ENCODE results near the gene ELOVL3.

ELOVL3 gene

DNA sequence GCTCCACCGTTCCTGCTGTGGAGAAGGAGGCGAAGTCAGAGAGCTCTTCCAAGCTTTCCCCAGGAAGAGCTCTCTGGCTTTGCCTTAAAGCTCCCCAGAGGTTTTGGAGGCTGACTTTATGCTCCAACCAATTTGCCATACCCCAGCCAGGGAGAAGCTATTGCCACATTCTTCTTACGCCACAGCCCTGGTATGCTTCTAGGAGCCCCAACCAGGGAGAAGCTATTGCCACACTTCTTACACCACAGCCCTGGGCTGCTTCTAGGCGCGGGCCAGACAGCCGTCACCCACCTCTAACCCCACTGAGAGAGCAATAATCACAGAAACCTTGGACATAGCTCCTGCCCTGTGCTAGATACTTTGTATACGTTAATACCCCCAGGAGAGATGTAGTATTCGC lies 951 bp downstream of the ELOVL3 start:
- Histone ChIP-seq H3K9me3 (ENCODE audit: control insufficient read depth, insufficient read depth, low read depth, low read length) (no peaks in the 10 kb centered on the region), H3K4me3 (ENCODE audit: low read depth, low read length) (no peak overlapping the region), H3K27ac (ENCODE audit: low read depth, low read length) (no peak overlapping the region), H3K36me3 (ENCODE audit: control insufficient read depth, insufficient read depth, low read length) (no peaks in the 10 kb centered on the region), H3K4me1 (ENCODE audit: control insufficient read depth, insufficient read depth, low read length) (peaks cover 10% of the 10 kb centered on the region; the same call in 1 of the 2 replicates), H3K27me3 (ENCODE audit: control insufficient read depth, insufficient read depth, low read length) (peaks cover 85% of the 10 kb centered on the region), H3K9ac (ENCODE audit: low read length) (no peak overlapping the region)

DNA sequence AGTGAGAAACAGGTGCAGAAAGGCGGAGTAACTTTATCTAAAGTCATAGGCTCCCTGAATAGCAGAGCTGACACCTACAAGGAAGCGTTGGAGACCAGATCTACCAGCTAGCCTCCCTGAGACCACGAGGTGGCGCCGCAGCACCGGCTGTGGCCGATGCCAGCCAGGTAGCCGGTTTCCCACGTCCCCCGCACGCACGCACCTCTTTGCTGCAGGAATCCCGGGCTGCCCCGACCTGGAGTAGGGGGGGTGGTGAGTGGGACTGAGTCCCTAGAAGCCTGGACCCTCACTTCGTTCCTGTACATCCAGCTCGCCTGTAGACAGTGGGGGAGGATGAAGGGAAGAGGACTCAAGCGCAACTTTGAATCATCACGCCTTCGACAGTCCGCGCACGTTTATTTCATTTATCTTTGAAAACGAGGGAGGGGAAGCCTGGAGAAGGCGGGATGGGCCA lies 3.7 kb downstream of the ELOVL3 start:
- no peak overlapping the region for H3K27ac ChIP-seq (ENCODE audit: low read depth, low read length)
- no peaks in the 10 kb centered on the region for H3K9me3 ChIP-seq (ENCODE audit: control insufficient read depth, insufficient read depth, low read depth, low read length)
- peak overlapping the region; percentile 65 for H3K4me3 ChIP-seq (ENCODE audit: low read depth, low read length)
- no peaks in the 10 kb centered on the region for H3K36me3 ChIP-seq (ENCODE audit: control insufficient read depth, insufficient read depth, low read length)
- no peak overlapping the region for H3K9ac ChIP-seq (ENCODE audit: low read length)
- peaks cover 97% of the 10 kb centered on the region for H3K27me3 ChIP-seq (ENCODE audit: control insufficient read depth, insufficient read depth, low read length)
- peaks cover 15% of the 10 kb centered on the region; the same call in 1 of the 2 replicates for H3K4me1 ChIP-seq (ENCODE audit: control insufficient read depth, insufficient read depth, low read length)

DNA sequence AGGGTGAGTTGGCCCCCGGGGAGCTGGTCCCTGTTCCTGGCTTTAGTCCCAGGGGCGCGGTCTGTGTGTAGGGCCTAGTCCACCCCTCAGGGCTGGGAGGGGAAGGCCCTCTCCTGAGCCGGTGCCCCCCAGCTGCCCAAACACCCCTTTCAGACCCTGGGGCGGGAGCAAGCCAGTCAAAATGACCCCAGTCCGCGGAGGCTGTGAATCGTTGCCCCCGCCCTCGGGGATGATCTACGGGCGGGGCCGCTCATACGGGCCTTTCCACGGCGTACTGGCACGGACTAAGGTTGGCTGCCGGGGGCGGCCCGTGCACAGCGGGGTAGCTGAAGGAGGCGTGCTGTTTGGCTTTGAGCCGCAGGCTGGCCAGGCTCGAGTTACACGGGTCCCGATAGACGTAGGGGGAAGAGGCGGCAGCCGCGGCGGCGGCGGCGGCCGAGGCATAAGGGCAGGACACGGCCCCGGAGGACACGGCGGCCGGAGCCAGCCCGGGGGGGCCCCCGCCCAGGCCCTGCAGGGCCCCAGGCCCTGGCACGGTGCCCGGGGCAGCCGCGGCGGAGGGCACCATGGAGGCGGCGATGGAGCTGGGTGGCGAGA lies 4.3 kb downstream of the ELOVL3 start:
- Histone ChIP-seq H3K9ac (ENCODE audit: low read length) (peak overlapping the region; percentile 22), H3K4me3 (ENCODE audit: low read depth, low read length) (peak overlapping the region; percentile 65)

DNA sequence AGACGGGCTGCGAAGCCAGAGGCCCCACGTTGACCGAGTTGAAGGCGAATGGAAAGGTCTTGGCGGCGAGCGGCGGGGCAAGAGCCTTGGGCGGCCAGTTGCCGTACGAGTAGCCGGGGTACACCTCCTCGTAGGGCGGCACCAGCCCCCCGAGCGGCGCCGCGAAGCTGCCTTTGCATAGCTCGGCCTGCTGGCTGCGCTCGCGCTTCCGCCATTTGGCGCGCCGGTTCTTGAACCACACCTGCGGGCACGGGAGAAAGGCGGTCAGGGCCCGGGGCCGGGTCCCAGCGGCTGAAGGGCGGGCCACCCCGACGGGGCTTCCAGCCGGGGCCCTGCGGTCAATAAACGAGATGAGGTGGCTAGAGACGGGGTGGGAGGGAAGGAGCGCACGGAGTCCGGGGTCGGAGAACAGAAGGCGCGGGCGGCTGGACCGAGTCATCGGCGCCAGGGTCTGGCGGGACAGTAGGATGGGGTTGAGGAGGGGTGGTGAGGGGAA lies 4.8 kb downstream of the ELOVL3 start:
- Histone ChIP-seq H3K27ac (ENCODE audit: low read depth, low read length) (no peak overlapping the region), H3K9me3 (ENCODE audit: control insufficient read depth, insufficient read depth, low read depth, low read length) (no peaks in the 10 kb centered on the region), H3K9ac (ENCODE audit: low read length) (peak overlapping the region; percentile 22), H3K4me1 (ENCODE audit: control insufficient read depth, insufficient read depth, low read length) (peaks cover 13% of the 10 kb centered on the region; the same call in 1 of the 2 replicates), H3K4me3 (ENCODE audit: low read depth, low read length) (peak overlapping the region; percentile 65), H3K27me3 (ENCODE audit: control insufficient read depth, insufficient read depth, low read length) (peaks cover 96% of the 10 kb centered on the region), H3K36me3 (ENCODE audit: control insufficient read depth, insufficient read depth, low read length) (no peaks in the 10 kb centered on the region)

More for the DNA sequence above, 4.3 kb downstream of the ELOVL3 start:
- H3K4me1 ChIP-seq (ENCODE audit: control insufficient read depth, insufficient read depth, low read length) = peaks cover 17% of the 10 kb centered on the region; the same call in 1 of the 2 replicates
- no peaks in the 10 kb centered on the region for H3K36me3 ChIP-seq (ENCODE audit: control insufficient read depth, insufficient read depth, low read length)
- peaks cover 96% of the 10 kb centered on the region for H3K27me3 ChIP-seq (ENCODE audit: control insufficient read depth, insufficient read depth, low read length)
- H3K27ac ChIP-seq (ENCODE audit: low read depth, low read length) = no peak overlapping the region
- no peaks in the 10 kb centered on the region for H3K9me3 ChIP-seq (ENCODE audit: control insufficient read depth, insufficient read depth, low read depth, low read length)

DNA sequence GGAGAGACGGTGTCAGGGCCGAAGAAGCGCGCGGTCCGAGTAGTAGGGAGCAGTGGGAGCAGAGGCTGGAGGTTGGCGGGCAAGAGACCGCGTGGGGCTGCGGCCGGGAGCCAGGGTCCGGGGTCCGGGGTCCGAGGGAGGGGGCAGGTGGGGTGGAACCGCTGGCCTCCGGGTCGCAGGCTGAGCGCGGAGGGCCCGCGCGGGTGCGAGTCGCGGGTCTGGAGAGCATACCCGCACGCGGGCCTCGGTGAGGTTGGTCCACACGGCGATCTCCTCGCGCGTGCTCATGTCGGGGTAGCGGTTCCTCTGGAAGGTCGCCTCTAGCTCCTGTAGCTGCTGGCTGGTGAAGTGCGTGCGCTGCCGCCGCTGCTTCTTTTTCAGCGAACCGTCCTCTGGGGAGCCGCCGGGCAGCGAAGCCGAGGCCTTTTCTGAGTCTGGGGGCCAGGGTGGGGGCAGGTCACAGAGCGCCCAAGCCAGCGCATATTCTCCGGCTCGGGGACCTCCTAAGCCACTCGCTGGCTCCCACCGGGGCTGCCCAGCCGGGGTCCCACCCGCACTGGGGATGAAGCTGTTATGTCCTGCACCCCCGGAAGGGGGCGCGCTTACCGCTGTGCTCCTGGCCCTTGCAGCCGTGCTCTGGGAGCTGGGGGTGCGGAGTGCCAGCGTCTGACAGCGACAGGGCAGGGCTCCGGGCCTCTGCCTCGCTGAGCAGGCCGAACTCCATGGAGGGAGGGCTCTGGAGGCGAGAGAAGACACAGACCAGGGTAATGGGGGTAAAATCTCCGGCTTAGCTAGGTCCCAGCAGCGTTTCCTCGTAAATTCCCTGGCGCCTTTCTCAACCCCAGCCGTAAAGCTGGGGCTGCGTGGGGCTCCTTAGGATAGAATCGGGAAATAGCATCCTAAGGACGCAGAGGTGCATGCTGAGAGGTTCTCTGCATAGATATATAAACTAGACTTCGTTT lies 5.5 kb downstream of the ELOVL3 start:
- H3K9me3 ChIP-seq (ENCODE audit: control insufficient read depth, insufficient read depth, low read depth, low read length) = no peaks in the 10 kb centered on the region
- H3K27me3 ChIP-seq (ENCODE audit: control insufficient read depth, insufficient read depth, low read length) = peaks cover 96% of the 10 kb centered on the region
- peaks cover 13% of the 10 kb centered on the region; the same call in 1 of the 2 replicates for H3K4me1 ChIP-seq (ENCODE audit: control insufficient read depth, insufficient read depth, low read length)
- no peak overlapping the region for H3K27ac ChIP-seq (ENCODE audit: low read depth, low read length)
- no peaks in the 10 kb centered on the region for H3K36me3 ChIP-seq (ENCODE audit: control insufficient read depth, insufficient read depth, low read length)
- no peak overlapping the region for H3K9ac ChIP-seq (ENCODE audit: low read length)
- H3K4me3 ChIP-seq (ENCODE audit: low read depth, low read length) = peak overlapping the region; percentile 65

DNA sequence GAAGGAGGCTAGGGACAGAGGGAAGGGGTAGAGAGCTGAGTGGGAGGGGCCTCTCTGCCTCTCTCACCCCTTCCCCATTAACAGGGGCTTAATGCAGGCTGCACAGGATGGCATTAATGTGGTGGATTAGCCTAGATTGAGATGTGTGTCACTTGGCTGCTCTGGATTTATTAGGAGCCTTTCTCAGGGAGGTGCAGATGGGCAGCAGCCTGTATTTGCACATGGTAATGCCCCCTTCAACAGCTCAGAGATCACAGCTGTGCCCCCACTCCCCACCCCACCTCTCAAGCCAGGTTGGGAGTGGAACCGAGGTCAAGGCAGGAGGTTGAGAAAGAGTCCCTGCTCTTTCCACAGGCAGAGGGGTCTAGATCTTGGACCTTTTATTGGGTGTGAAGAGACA lies 7.9 kb downstream of the ELOVL3 start:
- H3K9ac ChIP-seq (ENCODE audit: low read length) = no peak overlapping the region

DNA sequence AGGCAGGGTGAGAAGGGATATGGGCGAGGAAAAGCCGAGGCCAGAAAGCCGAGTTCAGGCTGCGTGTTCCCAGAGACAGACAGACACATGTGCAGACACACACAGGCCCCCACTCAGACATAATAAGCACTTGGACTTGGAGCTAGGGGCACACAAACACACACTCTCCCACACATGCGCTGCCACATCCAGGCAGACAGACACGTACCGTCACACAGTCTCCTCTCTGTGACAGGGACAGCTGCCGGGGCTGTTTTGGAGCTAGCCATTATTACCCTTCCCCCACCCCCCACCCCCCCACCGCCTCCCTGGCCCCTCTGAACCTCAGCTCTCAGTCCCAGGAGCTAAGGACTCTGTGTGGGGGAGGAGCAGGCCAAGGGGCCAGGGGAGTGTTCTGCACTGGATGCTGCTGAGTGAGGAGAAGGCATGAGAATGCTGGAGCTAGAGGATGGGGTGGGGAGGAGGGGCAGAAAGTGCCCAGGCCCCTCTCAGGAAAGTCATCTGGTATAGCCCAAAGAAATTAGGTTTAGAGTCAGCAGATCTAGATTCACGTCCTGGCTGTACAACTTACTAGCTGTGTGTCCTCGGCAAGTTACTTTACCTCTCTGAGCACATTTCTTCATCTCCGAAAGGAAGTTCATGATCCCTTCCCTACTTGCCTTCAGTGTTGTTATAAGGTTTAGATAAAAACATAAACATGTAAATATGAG lies 8.9 kb downstream of the ELOVL3 start:
- no peak overlapping the region for H3K9ac ChIP-seq (ENCODE audit: low read length)

More for the DNA sequence above, 7.9 kb downstream of the ELOVL3 start:
- Histone ChIP-seq H3K4me3 (ENCODE audit: low read depth, low read length) (no peak overlapping the region), H3K9me3 (ENCODE audit: control insufficient read depth, insufficient read depth, low read depth, low read length) (no peaks in the 10 kb centered on the region), H3K27me3 (ENCODE audit: control insufficient read depth, insufficient read depth, low read length) (peaks cover 94% of the 10 kb centered on the region), H3K4me1 (ENCODE audit: control insufficient read depth, insufficient read depth, low read length) (peaks cover 13% of the 10 kb centered on the region; the same call in 1 of the 2 replicates), H3K36me3 (ENCODE audit: control insufficient read depth, insufficient read depth, low read length) (no peaks in the 10 kb centered on the region), H3K27ac (ENCODE audit: low read depth, low read length) (no peak overlapping the region)

DNA sequence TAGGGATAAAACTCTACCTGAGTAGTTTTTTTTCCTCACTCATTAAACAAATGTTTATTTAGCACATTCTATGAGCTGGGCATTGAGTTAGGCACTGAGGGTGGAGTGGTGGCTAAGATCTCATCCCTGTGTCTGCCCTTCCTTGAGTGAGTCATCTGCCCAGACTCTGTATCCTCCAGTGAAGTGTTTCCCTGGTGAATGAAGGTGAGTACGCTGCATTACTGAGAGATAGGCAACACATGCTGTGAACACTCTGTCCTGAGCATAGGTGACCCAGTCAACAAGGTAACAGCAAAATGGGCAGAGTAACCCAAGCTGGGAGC lies 9.5 kb downstream of the ELOVL3 start:
- Histone ChIP-seq H3K4me3 (ENCODE audit: low read depth, low read length) (no peak overlapping the region), H3K36me3 (ENCODE audit: control insufficient read depth, insufficient read depth, low read length) (no peaks in the 10 kb centered on the region), H3K9ac (ENCODE audit: low read length) (no peak overlapping the region), H3K27me3 (ENCODE audit: control insufficient read depth, insufficient read depth, low read length) (peaks cover 95% of the 10 kb centered on the region), H3K27ac (ENCODE audit: low read depth, low read length) (no peak overlapping the region), H3K9me3 (ENCODE audit: control insufficient read depth, insufficient read depth, low read depth, low read length) (no peaks in the 10 kb centered on the region), H3K4me1 (ENCODE audit: control insufficient read depth, insufficient read depth, low read length) (peaks cover 14% of the 10 kb centered on the region; the same call in 1 of the 2 replicates)

More for the DNA sequence above, 8.9 kb downstream of the ELOVL3 start:
- H3K36me3 ChIP-seq (ENCODE audit: control insufficient read depth, insufficient read depth, low read length) = no peaks in the 10 kb centered on the region
- H3K27me3 ChIP-seq (ENCODE audit: control insufficient read depth, insufficient read depth, low read length) = peaks cover 95% of the 10 kb centered on the region
- H3K27ac ChIP-seq (ENCODE audit: low read depth, low read length) = no peak overlapping the region
- H3K9me3 ChIP-seq (ENCODE audit: control insufficient read depth, insufficient read depth, low read depth, low read length) = no peaks in the 10 kb centered on the region
- peaks cover 12% of the 10 kb centered on the region; the same call in 1 of the 2 replicates for H3K4me1 ChIP-seq (ENCODE audit: control insufficient read depth, insufficient read depth, low read length)
- H3K4me3 ChIP-seq (ENCODE audit: low read depth, low read length) = no peak overlapping the region

DNA sequence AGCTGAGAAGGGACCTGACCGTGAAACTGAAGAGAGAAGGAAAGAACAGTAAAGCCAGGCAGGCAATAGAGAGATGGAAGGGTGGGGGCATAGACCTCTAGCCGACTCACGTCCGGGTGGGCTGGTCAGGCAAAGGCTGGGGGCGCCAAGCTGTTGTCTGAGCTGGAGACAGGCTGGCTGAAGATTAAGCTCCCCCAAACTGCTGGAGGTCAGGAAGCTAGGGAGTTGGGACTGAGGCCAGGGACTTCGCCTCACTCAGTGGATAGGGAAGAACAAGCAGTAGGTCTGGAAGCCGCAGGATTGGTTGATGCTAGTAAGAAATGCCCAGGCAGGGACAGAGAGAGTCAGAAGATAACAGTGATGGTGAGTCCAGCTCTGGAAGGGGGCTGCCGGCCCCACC lies 9.9 kb downstream of the ELOVL3 start:
- H3K27me3 ChIP-seq (ENCODE audit: control insufficient read depth, insufficient read depth, low read length) = peaks cover 95% of the 10 kb centered on the region
- no peak overlapping the region for H3K9ac ChIP-seq (ENCODE audit: low read length)
- H3K9me3 ChIP-seq (ENCODE audit: control insufficient read depth, insufficient read depth, low read depth, low read length) = no peaks in the 10 kb centered on the region
- no peak overlapping the region for H3K27ac ChIP-seq (ENCODE audit: low read depth, low read length)
- H3K4me1 ChIP-seq (ENCODE audit: control insufficient read depth, insufficient read depth, low read length) = peaks cover 15% of the 10 kb centered on the region; the same call in 1 of the 2 replicates
- no peak overlapping the region for H3K4me3 ChIP-seq (ENCODE audit: low read depth, low read length)
- H3K36me3 ChIP-seq (ENCODE audit: control insufficient read depth, insufficient read depth, low read length) = no peaks in the 10 kb centered on the region

DNA sequence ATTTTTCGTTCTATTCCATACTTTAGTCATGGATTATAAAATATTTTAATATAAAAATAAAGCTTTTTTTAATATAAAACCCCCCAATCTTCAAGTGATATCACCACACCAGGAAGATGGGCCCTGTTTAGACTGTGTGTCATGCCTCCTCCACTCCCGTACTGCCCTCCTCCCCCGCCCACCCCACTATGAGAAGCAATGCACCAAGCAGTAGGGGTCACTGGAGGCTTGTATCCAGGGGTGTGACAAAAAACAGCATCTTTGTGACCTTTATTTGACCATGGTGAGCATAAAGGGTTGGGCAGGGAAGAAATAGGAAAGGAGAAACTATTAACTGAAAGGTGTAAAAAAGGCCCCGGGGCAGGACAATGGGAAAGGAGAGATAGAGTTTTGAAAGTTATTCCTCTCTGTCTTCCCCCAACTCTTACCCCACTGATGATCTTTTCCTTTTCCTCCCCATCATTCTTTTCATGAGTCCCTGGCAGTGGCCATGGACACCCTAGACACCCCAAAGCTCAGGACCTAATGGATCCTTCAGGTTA lies 11.7 kb downstream of the ELOVL3 start:
- H3K4me1 ChIP-seq (ENCODE audit: control insufficient read depth, insufficient read depth, low read length) = peaks cover 21% of the 10 kb centered on the region; the same call in 1 of the 2 replicates
- H3K4me3 ChIP-seq (ENCODE audit: low read depth, low read length) = no peak overlapping the region
- H3K36me3 ChIP-seq (ENCODE audit: control insufficient read depth, insufficient read depth, low read length) = no peaks in the 10 kb centered on the region
- H3K9ac ChIP-seq (ENCODE audit: low read length) = no peak overlapping the region
- H3K27me3 ChIP-seq (ENCODE audit: control insufficient read depth, insufficient read depth, low read length) = peaks cover 92% of the 10 kb centered on the region
- no peak overlapping the region for H3K27ac ChIP-seq (ENCODE audit: low read depth, low read length)
- H3K9me3 ChIP-seq (ENCODE audit: control insufficient read depth, insufficient read depth, low read depth, low read length) = no peaks in the 10 kb centered on the region
